GM21423 (cell line): ENCODE data around the gene SRCAP.
A peak's percentile ranks its signal among the peaks of the same experiment; 100 is the strongest.

Source experiments
- ATAC-seq: cut with Tn5 transposase; IDR thresholded peaks from one replicate; pipeline ENCODE4 v1.9.1; 2021; ENCODE audit warnings: mild to moderate bottlenecking, moderate library complexity; ENCODE audit not compliant: unreplicated experiment

The SRCAP gene

DNA sequence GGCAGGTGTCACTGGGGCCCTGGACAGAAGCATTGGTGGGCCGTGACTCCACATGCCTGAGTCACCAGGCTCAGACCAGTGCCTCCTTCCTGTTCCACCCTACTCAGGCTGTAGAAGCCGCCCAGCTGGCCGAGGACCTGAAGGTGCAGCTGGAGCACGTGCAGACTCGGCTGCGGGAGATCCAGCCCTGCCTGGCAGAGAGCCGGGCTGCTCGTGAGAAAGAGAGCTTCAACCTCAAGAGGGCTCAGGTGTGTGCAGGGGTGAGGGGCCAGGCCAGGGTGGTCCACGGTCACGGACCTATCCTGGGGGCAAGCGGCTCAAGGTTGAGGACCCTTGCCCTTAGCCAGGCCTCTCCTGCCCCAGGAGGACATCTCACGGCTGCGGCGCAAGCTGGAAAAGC is 72.8 kb downstream of the SRCAP start:
- no peak for ATAC-seq

GRCh38 chr16:30773826-30774225 is 74.9 kb downstream of the SRCAP start:
- ATAC-seq, result no peak

- ATAC-seq, result no peak
These were observed 75.6 kb downstream of the SRCAP start for GRCh38 chr16:30774367-30775130.

GRCh38 chr16:30775131-30775391 is 76.1 kb downstream of the SRCAP start:
- ATAC-seq, result no peak

- peak; percentile 54 for ATAC-seq
These were observed 76.6 kb downstream of the SRCAP start for GRCh38 chr16:30775392-30776188.

GRCh38 chr16:30777591-30778297 is 78.8 kb downstream of the SRCAP start:
- no peak for ATAC-seq

DNA sequence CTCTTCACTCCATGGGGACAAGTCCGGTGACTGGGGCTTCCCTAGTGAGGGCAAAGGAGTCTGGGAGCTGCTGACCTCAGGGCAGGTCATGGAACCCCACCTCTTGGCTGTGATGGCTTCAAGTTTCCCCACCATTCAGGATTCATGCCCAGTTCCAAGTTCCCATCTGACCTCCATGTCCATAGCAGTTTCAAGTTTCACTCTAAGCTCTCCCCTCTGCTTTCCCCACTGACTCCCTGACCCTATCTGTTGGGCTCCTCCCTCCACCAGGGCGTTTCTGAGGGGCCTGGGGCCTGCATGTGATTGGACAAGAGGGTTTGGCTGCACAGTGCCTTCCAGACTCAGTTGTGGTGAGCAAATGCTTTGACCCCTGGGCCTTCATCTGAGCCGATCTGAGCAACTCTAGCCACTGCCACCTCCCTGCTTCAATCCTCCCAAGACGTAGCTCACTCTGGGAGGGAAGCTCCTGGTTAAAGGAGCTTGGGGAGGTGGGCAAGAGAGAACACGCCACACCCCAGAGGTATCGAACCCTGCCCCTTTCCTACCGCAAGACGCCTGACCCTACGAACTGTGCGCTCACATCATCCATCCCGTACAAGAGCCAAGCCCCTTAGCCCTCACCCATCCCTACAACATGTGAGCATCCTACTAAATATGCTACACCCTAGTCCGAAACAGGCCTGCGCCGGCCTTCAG is 79.7 kb downstream of the SRCAP start:
- ATAC-seq, result no peak

GRCh38 chr16:30779596-30779995 is 80.6 kb downstream of the SRCAP start:
- no peak for ATAC-seq

DNA sequence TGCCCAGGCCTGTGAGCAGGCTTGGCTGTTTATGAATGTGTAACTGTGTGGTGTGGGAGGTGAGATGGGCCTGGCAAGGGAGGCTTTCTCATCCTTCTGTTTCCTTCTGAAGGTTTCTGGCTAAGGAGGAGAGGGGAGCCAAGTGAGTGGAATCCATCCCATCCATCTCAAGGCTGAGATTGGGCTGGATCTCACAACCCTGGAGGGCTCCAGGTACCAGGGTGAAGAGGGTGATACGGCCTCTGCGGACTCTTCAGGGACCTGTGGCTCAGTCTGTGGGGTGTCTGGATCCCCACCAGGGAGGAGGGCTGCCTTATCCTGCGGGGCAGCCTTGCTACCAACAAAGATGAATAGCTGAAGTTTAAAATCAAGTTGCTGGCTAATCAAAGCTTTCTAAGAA is 81.0 kb downstream of the SRCAP start:
- ATAC-seq, result no peak

DNA sequence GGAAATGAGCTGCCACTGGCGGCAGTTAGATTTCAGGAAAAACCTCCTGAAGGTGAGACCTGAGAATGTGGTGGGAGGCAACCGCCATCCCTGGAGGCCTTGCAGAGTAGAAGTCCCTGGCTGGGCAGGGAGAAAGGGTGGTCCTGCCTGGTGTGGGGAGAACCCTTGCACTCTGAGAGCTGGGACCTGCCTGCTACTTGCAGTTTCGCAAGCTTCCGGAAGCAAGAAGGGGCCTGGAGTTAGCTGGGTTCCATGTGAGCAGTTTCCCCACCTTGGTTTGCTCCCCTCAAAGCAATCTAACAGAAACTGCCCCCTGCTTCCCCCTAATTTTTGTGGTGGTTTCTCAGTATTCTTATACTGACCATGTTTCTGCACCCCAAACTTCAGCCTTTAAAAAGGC is 81.6 kb downstream of the SRCAP start:
- no peak for ATAC-seq

- ATAC-seq, result no peak
These were observed 83.7 kb downstream of the SRCAP start for GRCh38 chr16:30782486-30783279.

DNA sequence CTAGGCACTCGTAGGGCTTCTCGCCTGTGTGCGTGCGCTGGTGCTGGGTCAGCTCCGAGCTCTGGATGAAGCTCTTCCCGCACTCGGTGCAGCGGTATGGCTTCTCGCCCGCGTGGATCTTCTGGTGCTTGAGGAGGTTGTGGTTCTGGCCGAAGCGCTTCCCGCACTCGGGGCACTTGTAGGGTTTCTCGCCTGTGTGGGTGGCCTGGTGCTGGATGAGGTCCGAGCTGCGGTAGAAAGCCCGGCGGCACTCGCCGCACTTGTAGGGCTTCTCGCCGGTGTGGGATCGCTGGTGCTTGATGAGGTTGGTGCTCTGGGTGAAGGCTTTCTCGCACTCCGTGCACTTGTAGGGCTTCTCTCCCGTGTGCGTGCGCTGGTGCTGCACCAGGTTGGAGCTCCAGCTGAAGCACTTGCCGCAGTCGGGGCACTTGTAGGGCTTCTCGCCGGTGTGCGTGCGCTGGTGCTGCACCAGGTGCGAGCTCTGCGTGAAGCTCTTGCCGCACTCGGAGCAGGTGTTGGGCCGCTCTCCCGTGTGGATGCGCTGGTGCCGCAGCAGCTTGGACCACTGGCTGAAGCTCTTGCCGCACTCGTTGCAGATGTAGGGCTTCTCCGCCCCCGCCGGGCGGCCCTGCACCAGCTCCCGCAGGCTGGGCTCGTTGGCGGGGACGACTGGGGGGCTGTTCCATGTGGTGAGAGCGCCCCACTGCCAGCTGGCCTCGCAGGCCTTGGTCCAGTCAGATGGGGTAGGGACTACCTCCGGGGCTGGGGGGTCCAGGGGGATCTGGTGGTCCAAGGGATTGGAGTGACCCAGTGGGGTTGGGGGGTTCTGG is 84.5 kb downstream of the SRCAP start:
- ATAC-seq, result no peak

DNA sequence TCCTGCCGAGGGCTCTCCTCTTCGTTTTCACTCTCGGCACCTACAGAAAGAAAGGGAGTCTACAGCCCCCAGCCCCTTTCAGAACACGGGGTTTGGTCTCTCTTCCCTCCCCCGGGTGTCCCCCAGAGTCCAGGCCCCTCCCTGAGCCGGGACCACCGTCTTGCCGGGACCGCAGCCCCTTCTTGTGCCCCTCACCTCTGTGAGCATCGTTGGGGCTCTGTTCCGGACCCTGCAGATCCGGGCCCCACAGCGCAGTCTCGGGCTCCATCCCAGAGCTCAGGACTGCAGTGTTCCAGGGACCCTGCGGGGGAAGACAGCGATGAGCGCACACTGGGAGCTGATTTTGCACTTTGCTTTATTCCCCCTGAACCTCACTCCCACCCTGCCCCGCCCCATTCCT is 85.2 kb downstream of the SRCAP start:
- ATAC-seq, result no peak

- no peak for ATAC-seq
These were observed 86.4 kb downstream of the SRCAP start for GRCh38 chr16:30785126-30786106.

GRCh38 chr16:30786115-30786935 is 87.4 kb downstream of the SRCAP start:
- ATAC-seq, result no peak

- ATAC-seq, result no peak
These were observed 88.1 kb downstream of the SRCAP start, which contains the start of gene ZNF629 for GRCh38 chr16:30786936-30787612. ZNF629 (minus strand) TSS chr16:30787205; CDS start chr16:30784482, 2,723 bp downstream.
